ENCODE results near the gene LCP1.

DNA sequence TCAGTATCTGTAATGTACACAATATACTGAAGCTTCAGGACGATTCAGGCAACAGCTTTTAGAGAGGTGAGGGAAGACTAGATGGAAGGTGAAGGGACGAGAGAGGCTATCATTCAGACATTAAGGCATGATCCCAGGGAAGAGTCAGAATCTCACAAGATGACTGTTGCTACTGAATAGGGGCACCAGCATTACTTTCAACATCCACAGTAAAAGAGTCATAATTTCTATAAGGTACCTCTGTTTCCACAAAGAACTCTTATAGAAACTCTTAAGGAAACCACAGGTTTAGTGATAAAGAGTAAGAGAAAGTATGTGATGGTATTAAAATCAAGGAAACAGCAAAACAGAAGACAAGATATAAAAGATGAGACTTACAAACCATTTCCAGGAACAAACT is 23.0 kb downstream of the LCP1 start:
- TF ChIP-seq POLR2A (IDR thresholded peaks at IDR 0.05) (no peak), CTCF (IDR thresholded peaks at IDR 0.05) (no peak)
